ENCODE measurements around the gene TTC16. TPM values are rescaled to one million over a fixed set of nuclear protein-coding genes. Genes with fewer than 3 reads are reported as not detected.

TTC16 gene
- total RNA-seq, 1 donor from 2014 or later: not detected

DNA sequence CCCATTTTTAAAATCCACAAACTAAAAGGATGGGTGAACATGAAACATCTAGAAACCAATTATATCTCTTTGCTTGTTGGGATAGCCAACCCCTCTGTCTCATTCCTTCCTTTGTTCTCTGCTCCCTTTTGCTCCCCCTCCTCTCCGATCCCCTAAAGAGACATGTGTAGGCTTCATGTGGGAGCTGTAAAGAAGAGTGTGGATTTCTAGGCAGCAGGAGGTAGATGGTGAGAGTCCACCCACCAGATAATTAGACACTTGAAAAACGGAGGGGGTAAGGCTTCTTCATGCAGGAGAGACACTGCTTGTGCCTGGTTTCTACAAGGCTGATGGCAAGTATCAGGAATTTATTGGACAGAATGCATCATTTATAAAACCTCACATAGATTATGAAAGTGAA is 36.4 kb upstream of the TTC16 start:
- no peak for FAIRE-seq
- Histone ChIP-seq H3K36me3 (ENCODE audit: control insufficient read depth, insufficient read depth, low read length) (peaks cover 15% of the 10 kb centered on the region), H3K27me3 (ENCODE audit: control insufficient read depth, insufficient read depth, low read length) (no peaks in the 10 kb centered on the region), H3K4me3 (ENCODE audit: low read depth, low read length) (no peak overlapping the region)
- TF ChIP-seq, protein P1, sequence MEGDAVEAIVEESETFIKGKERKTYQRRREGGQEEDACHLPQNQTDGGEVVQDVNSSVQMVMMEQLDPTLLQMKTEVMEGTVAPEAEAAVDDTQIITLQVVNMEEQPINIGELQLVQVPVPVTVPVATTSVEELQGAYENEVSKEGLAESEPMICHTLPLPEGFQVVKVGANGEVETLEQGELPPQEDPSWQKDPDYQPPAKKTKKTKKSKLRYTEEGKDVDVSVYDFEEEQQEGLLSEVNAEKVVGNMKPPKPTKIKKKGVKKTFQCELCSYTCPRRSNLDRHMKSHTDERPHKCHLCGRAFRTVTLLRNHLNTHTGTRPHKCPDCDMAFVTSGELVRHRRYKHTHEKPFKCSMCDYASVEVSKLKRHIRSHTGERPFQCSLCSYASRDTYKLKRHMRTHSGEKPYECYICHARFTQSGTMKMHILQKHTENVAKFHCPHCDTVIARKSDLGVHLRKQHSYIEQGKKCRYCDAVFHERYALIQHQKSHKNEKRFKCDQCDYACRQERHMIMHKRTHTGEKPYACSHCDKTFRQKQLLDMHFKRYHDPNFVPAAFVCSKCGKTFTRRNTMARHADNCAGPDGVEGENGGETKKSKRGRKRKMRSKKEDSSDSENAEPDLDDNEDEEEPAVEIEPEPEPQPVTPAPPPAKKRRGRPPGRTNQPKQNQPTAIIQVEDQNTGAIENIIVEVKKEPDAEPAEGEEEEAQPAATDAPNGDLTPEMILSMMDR (IDR thresholded peaks at IDR 0.05; ENCODE audit: insufficient read depth, low read length, severe bottlenecking): no peak
- DNase-seq (ENCODE audit: low read depth): no peak

GRCh38 chr9:127680226-127680625 is 35.7 kb upstream of the TTC16 start:
- DNase-seq (ENCODE audit: low read depth): no peak
- Histone ChIP-seq H3K36me3 (ENCODE audit: control insufficient read depth, insufficient read depth, low read length) (peaks cover 14% of the 10 kb centered on the region), H3K27me3 (ENCODE audit: control insufficient read depth, insufficient read depth, low read length) (no peaks in the 10 kb centered on the region), H3K4me3 (ENCODE audit: low read depth, low read length) (no peak overlapping the region)
- FAIRE-seq: peak; percentile 88
- TF ChIP-seq, protein P1 (IDR thresholded peaks at IDR 0.05; ENCODE audit: insufficient read depth, low read length, severe bottlenecking): no peak

- no peak for FAIRE-seq
- Histone ChIP-seq H3K36me3 (ENCODE audit: control insufficient read depth, insufficient read depth, low read length) (peaks cover 14% of the 10 kb centered on the region), H3K4me3 (ENCODE audit: low read depth, low read length) (no peak overlapping the region), H3K27me3 (ENCODE audit: control insufficient read depth, insufficient read depth, low read length) (no peaks in the 10 kb centered on the region)
- TF ChIP-seq, protein P1 (IDR thresholded peaks at IDR 0.05; ENCODE audit: insufficient read depth, low read length, severe bottlenecking): no peak
- no peak for DNase-seq (ENCODE audit: low read depth)
Measured at GRCh38 chr9:127680846-127681245, 35.0 kb upstream of the TTC16 start.

GRCh38 chr9:127682351-127683136 is 33.3 kb upstream of the TTC16 start:
- Histone ChIP-seq H3K36me3 (ENCODE audit: control insufficient read depth, insufficient read depth, low read length) (peaks cover 12% of the 10 kb centered on the region), H3K27me3 (ENCODE audit: control insufficient read depth, insufficient read depth, low read length) (no peaks in the 10 kb centered on the region), H3K4me3 (ENCODE audit: low read depth, low read length) (no peak overlapping the region)
- FAIRE-seq (peak; percentile 85), DNase-seq (ENCODE audit: low read depth) (no peak)
- TF ChIP-seq, protein P1 (IDR thresholded peaks at IDR 0.05; ENCODE audit: insufficient read depth, low read length, severe bottlenecking): no peak

DNA sequence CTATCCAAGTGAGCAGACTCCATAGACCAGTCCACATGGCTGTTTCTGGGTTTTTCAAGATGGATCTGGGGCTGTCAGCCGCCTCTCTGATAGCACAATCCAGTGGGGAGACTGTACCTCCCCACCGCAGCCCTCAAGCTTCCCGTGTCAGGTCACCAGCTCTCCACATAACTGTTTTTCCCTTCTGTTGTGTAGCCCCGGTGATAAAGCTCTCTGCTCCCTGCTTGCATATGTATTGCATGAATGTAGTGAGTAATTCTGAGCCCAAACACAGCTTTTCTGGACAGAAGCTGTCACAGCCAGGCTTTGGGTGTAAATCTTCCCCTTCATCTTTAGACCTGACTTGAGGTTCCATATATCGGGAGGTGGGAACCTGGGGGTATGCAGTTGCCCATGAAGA is 32.2 kb upstream of the TTC16 start:
- Histone ChIP-seq H3K4me3 (ENCODE audit: low read depth, low read length) (no peak overlapping the region), H3K36me3 (ENCODE audit: control insufficient read depth, insufficient read depth, low read length) (peaks cover 12% of the 10 kb centered on the region), H3K27me3 (ENCODE audit: control insufficient read depth, insufficient read depth, low read length) (no peaks in the 10 kb centered on the region)
- TF ChIP-seq, protein P1 (IDR thresholded peaks at IDR 0.05; ENCODE audit: insufficient read depth, low read length, severe bottlenecking): no peak
- no peak for FAIRE-seq
- DNase-seq (ENCODE audit: low read depth): no peak

DNA sequence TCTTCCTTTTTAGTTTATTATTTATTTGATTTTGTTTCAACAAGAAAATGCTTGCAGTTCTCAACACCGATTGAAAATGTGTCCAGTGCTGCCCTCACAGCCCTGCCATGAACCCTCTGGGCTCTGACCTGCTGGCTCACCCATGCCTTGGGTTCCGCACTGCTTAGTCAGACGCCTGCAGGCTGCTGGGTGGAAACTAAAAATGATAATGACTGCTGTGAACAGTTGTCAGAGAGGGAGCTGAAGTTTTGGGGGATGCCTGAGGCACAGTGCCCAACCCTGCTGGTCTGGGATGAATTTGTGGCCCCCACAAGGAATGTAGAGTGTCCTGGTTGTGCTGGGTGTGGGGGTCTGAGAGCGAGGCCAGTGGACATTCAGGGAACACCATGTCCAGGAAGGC is 31.3 kb upstream of the TTC16 start:
- DNase-seq (ENCODE audit: low read depth) (no peak), FAIRE-seq (no peak)
- Histone ChIP-seq H3K27me3 (ENCODE audit: control insufficient read depth, insufficient read depth, low read length) (no peaks in the 10 kb centered on the region), H3K36me3 (ENCODE audit: control insufficient read depth, insufficient read depth, low read length) (peaks cover 11% of the 10 kb centered on the region), H3K4me3 (ENCODE audit: low read depth, low read length) (no peak overlapping the region)
- TF ChIP-seq, protein P1 (IDR thresholded peaks at IDR 0.05; ENCODE audit: insufficient read depth, low read length, severe bottlenecking): no peak
